Lower lobe of right lung (tissue), 2 donors: ENCODE data around the gene TEP1. TPM values are rescaled to one million over a fixed set of nuclear protein-coding genes. Genes with fewer than 3 reads are reported as not detected.
"Not testable (repeated sequence)": the region's sequence is repeated elsewhere in the genome, so short reads cannot be mapped to it uniquely, and the experiment has no call there.

Source experiments
- ATAC-seq, 2 donors: fragments of 200-7000 bp; cut with Tn5 transposase; one replicate each; pipeline ENCODE4 v1.9.1; 2020 to 2022; ENCODE audit warnings: mild to moderate bottlenecking in 2 of 2, moderate library complexity in 2 of 2
- DNase-seq: peaks from one replicate; pipeline ENCODE4 v3.0.0-alpha.2; 2020
- H3K27ac ChIP-seq: fragments of 200-600 bp; one replicate; pipeline ENCODE4 v1.8.0; 2022
- H3K27me3 ChIP-seq: fragments of 200-600 bp; one replicate; pipeline ENCODE4 v1.8.0; 2022; ENCODE audit warnings: low read depth
- H3K36me3 ChIP-seq: fragments of 200-600 bp; one replicate; pipeline ENCODE4 v1.8.0; 2022; ENCODE audit warnings: mild to moderate bottlenecking
- H3K4me1 ChIP-seq: fragments of 200-600 bp; one replicate; pipeline ENCODE4 v1.8.0; 2022
- H3K4me3 ChIP-seq: fragments of 200-600 bp; one replicate; pipeline ENCODE4 v1.8.0; 2022; ENCODE audit warnings: mild to moderate bottlenecking
- H3K9me3 ChIP-seq: fragments of 200-600 bp; one replicate; pipeline ENCODE4 v1.8.0; 2022
- intact Hi-C: fragments of 100-400 bp; cut with DNase I; formaldehyde crosslinking; loops from one replicate; pipeline ENCODE4 v1.11.0; 2022
- total RNA-seq: library from RNA; stranded (reverse); fragmentation: NEBNext Ultra II Directional; extraction: Animal tissue kit (Norgen Biotek cat#: 25700); gene quantifications from one replicate; pipeline ENCODE4 v1.2.1, GENCODE V29; 2021
- TF ChIP-seq, protein P1 (sequence below): fragments of 200-600 bp; IDR thresholded peaks from one replicate; pipeline ENCODE4 v1.8.0; 2022; ENCODE audit warnings: antibody characterized with exemption, mild to moderate bottlenecking
- donor health status: DM: no; HTN: yes; CAD: no; lungs with severe emphysema.

The TEP1 gene
- total RNA-seq, 1 donor from 2014 or later: 53.6 TPM

DNA sequence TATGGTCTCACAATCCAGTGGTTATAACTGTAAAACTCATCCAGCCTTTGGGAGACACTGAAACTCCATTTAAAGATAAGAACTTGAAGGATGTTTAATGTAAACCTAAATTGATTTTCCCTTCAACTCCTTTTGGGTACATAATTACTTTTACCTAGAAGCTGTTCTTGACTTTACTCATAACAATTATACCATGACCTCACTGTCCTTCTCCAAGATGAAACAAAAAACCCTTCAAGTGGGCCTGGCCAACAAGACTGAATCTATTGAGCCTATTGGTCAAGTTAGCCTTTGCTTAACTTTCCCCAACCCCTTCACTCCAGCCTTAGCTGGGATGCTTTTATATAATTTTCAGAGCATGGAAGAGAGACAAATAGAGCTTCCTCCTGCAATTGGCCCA, 47.4 kb downstream of the TEP1 start:
- intact Hi-C loops: no loop called here
- DNase-seq (no peak), ATAC-seq (no peak)
- Histone ChIP-seq H3K27me3 (no peaks in the 10 kb centered on the region), H3K36me3 (peaks cover 93% of the 10 kb centered on the region), H3K4me1 (no peaks in the 10 kb centered on the region), H3K9me3 (no peaks in the 10 kb centered on the region), H3K27ac (no peak overlapping the region), H3K4me3 (no peak overlapping the region)
- TF ChIP-seq, protein P1, sequence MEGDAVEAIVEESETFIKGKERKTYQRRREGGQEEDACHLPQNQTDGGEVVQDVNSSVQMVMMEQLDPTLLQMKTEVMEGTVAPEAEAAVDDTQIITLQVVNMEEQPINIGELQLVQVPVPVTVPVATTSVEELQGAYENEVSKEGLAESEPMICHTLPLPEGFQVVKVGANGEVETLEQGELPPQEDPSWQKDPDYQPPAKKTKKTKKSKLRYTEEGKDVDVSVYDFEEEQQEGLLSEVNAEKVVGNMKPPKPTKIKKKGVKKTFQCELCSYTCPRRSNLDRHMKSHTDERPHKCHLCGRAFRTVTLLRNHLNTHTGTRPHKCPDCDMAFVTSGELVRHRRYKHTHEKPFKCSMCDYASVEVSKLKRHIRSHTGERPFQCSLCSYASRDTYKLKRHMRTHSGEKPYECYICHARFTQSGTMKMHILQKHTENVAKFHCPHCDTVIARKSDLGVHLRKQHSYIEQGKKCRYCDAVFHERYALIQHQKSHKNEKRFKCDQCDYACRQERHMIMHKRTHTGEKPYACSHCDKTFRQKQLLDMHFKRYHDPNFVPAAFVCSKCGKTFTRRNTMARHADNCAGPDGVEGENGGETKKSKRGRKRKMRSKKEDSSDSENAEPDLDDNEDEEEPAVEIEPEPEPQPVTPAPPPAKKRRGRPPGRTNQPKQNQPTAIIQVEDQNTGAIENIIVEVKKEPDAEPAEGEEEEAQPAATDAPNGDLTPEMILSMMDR: no peak

DNA sequence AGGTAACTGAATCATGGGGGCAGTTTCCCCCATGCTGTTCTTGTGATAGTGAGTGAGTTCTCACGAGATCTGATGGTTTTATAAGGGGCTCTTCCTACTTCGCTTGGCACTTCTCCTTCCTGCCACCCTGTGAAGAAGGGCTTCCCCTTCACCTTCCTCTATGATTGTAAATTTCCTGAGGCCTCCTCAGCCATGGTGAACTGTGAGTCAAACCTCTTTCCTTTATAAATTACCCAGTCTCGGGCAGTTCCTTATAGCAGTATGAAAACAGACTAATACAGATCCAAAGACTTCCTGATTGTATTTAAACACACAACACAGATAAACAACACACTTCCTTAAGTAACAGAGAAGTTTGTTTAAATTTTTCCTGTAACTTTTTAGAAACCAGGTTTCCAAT, 54.8 kb downstream of the TEP1 start:
- H3K27ac ChIP-seq, H3K4me3 ChIP-seq, H3K27me3 ChIP-seq, DNase-seq, H3K9me3 ChIP-seq, H3K4me1 ChIP-seq, intact Hi-C loops, ATAC-seq: not testable (repeated sequence)
- H3K36me3 ChIP-seq: peaks cover 73% of the 10 kb centered on the region

DNA sequence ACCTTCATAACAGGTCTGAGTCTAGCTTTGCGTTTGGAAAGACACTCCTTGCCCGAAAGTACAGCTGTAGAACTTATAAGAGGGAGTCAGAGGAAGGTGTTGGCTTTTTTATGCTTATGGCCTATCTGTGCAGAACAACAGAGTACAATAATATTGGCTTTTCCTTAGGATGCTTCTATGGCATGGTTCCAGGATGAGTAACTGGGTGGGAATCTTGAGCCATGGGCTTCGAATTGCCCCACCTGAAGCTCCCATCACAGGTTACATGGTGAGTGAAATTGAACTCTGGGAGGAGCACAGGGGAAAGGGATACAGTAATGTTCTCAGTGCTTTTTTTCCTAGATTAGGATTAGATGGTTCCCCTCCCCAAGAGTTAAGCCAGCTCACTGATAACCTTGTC, 56.9 kb downstream of the TEP1 start:
- ATAC-seq: no peak
- no peaks in the 10 kb centered on the region for H3K27me3 ChIP-seq
- intact Hi-C loops: no loop called here
- peaks cover 75% of the 10 kb centered on the region for H3K36me3 ChIP-seq
- no peaks in the 10 kb centered on the region for H3K4me1 ChIP-seq
- no peak overlapping the region for H3K27ac ChIP-seq
- no peak overlapping the region for H3K4me3 ChIP-seq
- TF ChIP-seq, protein P1: no peak
- H3K9me3 ChIP-seq: no peaks in the 10 kb centered on the region
- DNase-seq: no peak

DNA sequence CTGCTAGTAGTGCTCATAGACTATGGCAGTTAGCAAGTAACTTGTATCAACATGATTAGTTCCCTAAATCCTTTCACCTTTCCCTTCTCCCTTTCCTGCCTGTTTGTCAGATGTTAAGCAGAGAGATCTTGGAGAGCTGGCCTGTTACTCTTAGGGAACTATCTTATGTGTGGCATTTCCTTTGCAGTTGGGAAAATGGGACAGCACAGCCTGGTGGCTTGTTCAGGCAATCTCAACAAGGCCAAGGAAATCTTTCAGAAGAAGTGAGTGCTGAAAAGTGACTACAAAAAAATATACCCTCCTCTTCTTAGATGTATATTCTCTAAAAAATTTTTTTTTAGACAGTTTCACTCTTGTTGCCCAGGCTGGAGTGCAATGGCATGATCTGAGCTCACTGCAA, 62.4 kb downstream of the TEP1 start:
- TF ChIP-seq, protein P1: no peak
- intact Hi-C loops: no loop called here

DNA sequence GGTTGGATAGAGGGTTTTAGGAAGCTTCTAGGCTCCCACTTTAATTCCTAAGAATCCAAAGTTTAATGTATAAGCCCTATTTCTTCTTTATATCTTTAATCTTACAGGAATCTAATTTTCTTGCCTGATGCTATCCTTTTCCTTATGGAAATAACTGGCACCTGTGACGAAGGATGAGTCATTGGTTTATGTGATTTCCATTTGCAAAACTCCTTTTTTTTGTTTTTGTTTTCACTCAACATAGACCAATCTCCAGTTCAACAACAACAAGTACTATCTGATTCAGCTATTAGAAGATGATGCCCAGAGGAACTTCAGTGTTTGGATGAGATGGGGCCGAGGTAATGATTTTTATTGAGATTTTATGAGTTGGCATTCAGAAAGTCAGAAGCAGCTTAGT, 63.0 kb downstream of the TEP1 start:
- H3K27ac ChIP-seq: no peak overlapping the region
- no peak for ATAC-seq
- intact Hi-C loops: no loop called here
- H3K4me3 ChIP-seq: no peak overlapping the region
- H3K27me3 ChIP-seq: no peaks in the 10 kb centered on the region
- H3K9me3 ChIP-seq: no peaks in the 10 kb centered on the region
- no peaks in the 10 kb centered on the region for H3K4me1 ChIP-seq
- H3K36me3 ChIP-seq: peaks cover 96% of the 10 kb centered on the region
- TF ChIP-seq, protein P1: no peak
- no peak for DNase-seq

More for the DNA sequence above, 62.4 kb downstream of the TEP1 start:
- Histone ChIP-seq H3K4me1 (no peaks in the 10 kb centered on the region), H3K27me3 (no peaks in the 10 kb centered on the region), H3K27ac (no peak overlapping the region), H3K36me3 (peaks cover 96% of the 10 kb centered on the region), H3K4me3 (no peak overlapping the region), H3K9me3 (no peaks in the 10 kb centered on the region)
- DNase-seq: no peak
- no peak for ATAC-seq

DNA sequence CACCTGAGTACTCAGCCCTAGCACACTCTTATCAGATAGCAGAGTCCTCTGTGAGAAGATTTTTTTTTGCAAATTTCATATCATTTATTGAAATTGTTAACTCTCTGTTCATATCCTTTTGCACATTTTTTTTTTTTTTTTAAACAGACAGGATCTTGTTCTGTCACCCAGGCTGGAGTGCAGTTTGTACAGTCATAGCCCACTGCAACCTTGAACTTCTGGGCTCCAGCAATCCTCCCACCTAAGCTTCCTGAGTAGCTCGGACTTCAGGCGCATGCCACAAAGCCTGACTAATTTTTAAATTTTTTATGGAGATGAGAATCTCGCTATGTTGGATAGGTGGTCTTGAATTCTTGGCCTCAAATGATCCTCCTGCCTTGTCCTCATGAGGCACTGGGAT, 65.6 kb downstream of the TEP1 start:
- peaks cover 75% of the 10 kb centered on the region for H3K36me3 ChIP-seq

More for the DNA sequence above, 65.6 kb downstream of the TEP1 start:
- no peak overlapping the region for H3K4me3 ChIP-seq
- H3K9me3 ChIP-seq: no peaks in the 10 kb centered on the region
- intact Hi-C loops: no loop called here
- peaks cover 11% of the 10 kb centered on the region for H3K4me1 ChIP-seq
- no peak overlapping the region for H3K27ac ChIP-seq
- ATAC-seq (no peak), DNase-seq (no peak)
- TF ChIP-seq, protein P1: no peak
- no peaks in the 10 kb centered on the region for H3K27me3 ChIP-seq
